Colonic mucosa (tissue), 4 donors: ENCODE results near the gene KCNIP1. TPM values are rescaled to one million over a fixed set of nuclear protein-coding genes. Genes with fewer than 3 reads are reported as not detected.

ENCODE experiments used
- DNase-seq: peaks from one replicate; pipeline ENCODE4 v3.0.0-alpha.2; 2020
- H3K27ac ChIP-seq: fragments of 200-600 bp; one replicate; pipeline ENCODE4 v1.8.0; 2021
- H3K27me3 ChIP-seq: fragments of 200-600 bp; one replicate; pipeline ENCODE4 v1.8.0; 2021
- H3K36me3 ChIP-seq: fragments of 200-600 bp; one replicate; pipeline ENCODE4 v1.8.0; 2021
- H3K4me1 ChIP-seq: fragments of 200-600 bp; one replicate; pipeline ENCODE4 v1.8.0; 2021; ENCODE audit warnings: mild to moderate bottlenecking
- H3K4me3 ChIP-seq: fragments of 200-600 bp; one replicate; pipeline ENCODE4 v1.8.0; 2021
- H3K9ac ChIP-seq, 2 donors: one replicate each; pipeline ENCODE4 v1.7.0; 2013; ENCODE audit warnings: control low read depth in 2 of 2, low read depth in 2 of 2, low read length in 2 of 2
- H3K9me3 ChIP-seq: fragments of 200-600 bp; one replicate; pipeline ENCODE4 v1.8.0; 2021
- intact Hi-C: fragments of 100-400 bp; cut with DNase I; formaldehyde crosslinking; loops from one replicate; pipeline ENCODE4 v1.14.1; 2022
- total RNA-seq, 2 donors: library from RNA; stranded (reverse); fragmentation: NEBNext Ultra II Directional in 1 of 2; extraction: Animal tissue kit (Norgen Biotek cat#: 25700) in 1 of 2; gene quantifications; one replicate each; pipeline ENCODE4 v1.2.1, GENCODE V29; 2021
- TF ChIP-seq, protein P1 (sequence below): fragments of 200-600 bp; IDR thresholded peaks from one replicate; pipeline ENCODE4 v1.8.0; 2022; ENCODE audit warnings: antibody characterized with exemption, mild to moderate bottlenecking
- donor health status: healthy.
- donor health status: DM: no; HTN: no; CAD: no.
- donor health status: DM: no; HTN: no; CAD: no.

KCNIP1 gene
- total RNA-seq, 2 donors from 2014 or later, result 0.24 to 0.25 TPM

DNA sequence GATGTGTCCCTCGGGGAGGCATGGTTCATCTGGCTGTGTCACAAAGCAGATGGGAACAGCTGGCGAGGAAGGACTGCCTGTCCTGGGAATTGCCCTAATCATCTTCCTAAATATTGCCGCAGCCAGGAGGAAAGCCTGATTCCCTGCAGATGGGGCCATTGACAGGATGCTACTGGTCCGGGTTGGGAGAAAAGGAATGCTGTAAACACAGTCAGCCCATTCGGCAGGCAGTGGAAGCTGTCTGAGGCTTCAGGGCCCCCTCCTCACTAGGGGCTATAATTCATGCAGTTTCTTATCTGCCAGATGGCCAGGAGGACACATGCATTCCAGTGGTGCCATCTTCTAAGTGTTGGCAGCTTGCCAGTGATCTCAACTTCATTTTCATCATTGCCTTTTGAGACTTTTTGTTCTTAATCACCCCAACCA, 110.3 kb downstream of the KCNIP1 start:
- DNase-seq, result no peak
- intact Hi-C loops, result no loop called here
- H3K9ac ChIP-seq, result no peak overlapping the region
- H3K27ac ChIP-seq, result no peak overlapping the region
- H3K9me3 ChIP-seq, result no peaks in the 10 kb centered on the region
- H3K36me3 ChIP-seq, result no peaks in the 10 kb centered on the region
- H3K4me1 ChIP-seq, result no peaks in the 10 kb centered on the region
- H3K4me3 ChIP-seq, result no peak overlapping the region
- H3K27me3 ChIP-seq, result no peaks in the 10 kb centered on the region
- TF ChIP-seq, protein P1, sequence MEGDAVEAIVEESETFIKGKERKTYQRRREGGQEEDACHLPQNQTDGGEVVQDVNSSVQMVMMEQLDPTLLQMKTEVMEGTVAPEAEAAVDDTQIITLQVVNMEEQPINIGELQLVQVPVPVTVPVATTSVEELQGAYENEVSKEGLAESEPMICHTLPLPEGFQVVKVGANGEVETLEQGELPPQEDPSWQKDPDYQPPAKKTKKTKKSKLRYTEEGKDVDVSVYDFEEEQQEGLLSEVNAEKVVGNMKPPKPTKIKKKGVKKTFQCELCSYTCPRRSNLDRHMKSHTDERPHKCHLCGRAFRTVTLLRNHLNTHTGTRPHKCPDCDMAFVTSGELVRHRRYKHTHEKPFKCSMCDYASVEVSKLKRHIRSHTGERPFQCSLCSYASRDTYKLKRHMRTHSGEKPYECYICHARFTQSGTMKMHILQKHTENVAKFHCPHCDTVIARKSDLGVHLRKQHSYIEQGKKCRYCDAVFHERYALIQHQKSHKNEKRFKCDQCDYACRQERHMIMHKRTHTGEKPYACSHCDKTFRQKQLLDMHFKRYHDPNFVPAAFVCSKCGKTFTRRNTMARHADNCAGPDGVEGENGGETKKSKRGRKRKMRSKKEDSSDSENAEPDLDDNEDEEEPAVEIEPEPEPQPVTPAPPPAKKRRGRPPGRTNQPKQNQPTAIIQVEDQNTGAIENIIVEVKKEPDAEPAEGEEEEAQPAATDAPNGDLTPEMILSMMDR, result no peak

DNA sequence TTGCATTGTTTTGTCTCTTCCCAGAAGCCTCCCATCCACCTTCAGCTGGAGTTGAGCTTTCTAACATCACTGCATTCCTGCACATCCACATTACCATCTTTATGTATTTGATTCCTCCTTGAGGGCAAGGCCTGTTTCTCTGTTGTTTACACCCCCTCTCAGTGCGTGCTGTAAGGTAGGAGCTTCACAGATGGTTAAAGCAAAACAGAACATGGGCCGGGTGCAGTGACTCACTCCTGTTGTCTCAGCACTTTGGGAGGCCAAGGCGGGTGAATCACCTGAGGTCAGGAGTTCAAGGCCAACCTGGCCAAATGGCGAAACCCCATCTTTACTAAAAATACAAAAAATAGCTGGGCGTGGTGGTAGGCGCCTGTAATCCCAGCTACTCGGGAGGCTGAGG, 110.9 kb downstream of the KCNIP1 start:
- Histone ChIP-seq H3K27me3 (no peaks in the 10 kb centered on the region), H3K27ac (no peak overlapping the region), H3K9me3 (no peaks in the 10 kb centered on the region), H3K4me1 (no peaks in the 10 kb centered on the region), H3K4me3 (no peak overlapping the region), H3K9ac (no peak overlapping the region), H3K36me3 (no peaks in the 10 kb centered on the region)
- intact Hi-C loops, result no loop called here
- TF ChIP-seq, protein P1, result no peak
- DNase-seq, result no peak

DNA sequence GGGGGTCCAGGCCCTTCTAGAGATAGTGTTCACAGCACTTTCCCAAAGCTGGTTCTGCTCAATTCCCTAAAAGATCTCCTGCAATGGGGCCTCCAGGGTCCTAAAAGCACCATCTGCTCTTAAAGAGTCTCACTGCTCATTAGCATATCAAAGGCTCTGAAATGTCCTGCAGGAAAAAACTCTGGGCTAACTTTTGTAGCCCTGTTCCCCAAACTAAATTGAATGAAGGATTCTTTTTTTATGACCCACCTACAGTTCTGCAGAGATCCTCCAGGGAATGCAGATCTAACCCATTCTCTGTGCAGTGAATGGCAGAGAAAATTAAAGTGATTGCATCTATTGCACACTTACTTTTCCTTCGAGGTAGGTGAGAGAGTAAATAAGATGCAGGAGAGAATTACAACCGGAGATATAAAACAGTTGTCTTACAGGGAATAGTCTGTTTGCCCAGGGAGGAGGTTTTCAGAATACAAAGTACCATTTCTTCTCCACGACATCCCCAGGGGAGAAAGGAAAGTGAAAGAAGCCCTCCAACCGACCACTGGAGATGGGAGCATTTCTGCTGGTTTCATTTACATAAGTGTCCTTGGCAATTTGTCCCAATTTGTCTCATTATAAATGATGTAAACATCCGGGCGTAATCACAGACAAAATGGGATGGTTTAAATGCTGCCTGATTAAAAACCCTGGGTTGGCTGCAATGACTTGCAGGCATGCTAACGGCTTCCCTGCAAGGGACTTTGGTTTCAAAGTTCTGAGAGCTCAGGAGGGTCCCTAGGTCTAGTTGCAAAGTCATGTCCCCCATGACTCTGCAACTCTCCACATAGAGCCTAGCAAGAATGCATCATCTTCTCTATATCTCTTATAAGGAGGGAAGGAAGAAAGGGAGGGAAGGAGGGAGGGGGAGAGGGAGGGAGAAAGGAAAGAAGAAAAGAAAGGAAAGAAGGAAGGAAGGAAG, 114.0 kb downstream of the KCNIP1 start:
- no peak for DNase-seq
- intact Hi-C loops, result no loop called here
- no peaks in the 10 kb centered on the region for H3K27me3 ChIP-seq
- H3K4me3 ChIP-seq, result no peak overlapping the region
- no peak overlapping the region for H3K9ac ChIP-seq
- H3K9me3 ChIP-seq, result no peaks in the 10 kb centered on the region
- no peak overlapping the region for H3K27ac ChIP-seq
- H3K4me1 ChIP-seq, result no peaks in the 10 kb centered on the region
- TF ChIP-seq, protein P1, result no peak
- H3K36me3 ChIP-seq, result no peaks in the 10 kb centered on the region

DNA sequence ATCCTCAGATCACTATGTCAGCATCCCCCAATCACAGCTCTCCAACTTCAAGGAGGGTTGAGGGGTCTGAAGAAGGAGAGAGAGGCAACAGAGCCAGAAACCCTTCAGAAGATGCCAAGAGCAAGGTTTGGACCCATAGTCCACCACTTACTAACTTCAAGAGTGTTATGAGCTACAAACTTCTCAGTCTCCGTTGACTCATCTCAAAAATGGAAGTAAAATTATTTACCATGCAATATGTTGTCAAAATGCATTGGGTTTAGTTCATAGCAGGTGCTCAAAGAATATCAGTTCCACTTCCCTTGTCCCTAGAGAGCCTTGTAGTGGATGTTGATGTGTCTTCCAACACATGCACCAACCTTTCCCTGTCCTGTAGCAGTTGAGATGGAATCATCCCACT, 116.0 kb downstream of the KCNIP1 start:
- Histone ChIP-seq H3K27ac (no peak overlapping the region), H3K9ac (no peak overlapping the region), H3K4me1 (no peaks in the 10 kb centered on the region), H3K27me3 (no peaks in the 10 kb centered on the region), H3K4me3 (no peak overlapping the region), H3K36me3 (no peaks in the 10 kb centered on the region), H3K9me3 (no peaks in the 10 kb centered on the region)
- no peak for DNase-seq
- TF ChIP-seq, protein P1, result no peak
- intact Hi-C loops, result no loop called here

DNA sequence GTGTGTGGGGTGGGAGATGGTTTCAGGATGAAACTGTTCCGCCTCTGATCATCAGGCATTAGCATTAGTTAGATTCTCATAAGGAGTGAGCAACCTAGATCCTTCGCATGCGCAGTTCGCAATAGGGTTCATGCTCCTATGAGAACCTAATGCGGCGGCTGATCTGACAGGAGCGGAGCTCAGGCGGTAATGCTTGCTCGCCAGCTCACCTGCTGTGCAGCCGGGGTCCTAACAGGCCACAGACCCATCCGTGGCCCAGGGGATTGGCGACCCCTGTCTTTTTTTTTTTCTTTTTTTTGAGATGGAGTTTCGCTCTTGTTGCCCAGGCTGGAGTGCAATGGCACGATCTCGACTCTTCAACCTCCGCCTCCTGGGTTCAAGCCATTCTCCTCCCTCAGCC, 119.1 kb downstream of the KCNIP1 start:
- no peaks in the 10 kb centered on the region for H3K9me3 ChIP-seq
- TF ChIP-seq, protein P1, result no peak
- intact Hi-C loops, result no loop called here
- no peak overlapping the region for H3K27ac ChIP-seq
- no peaks in the 10 kb centered on the region for H3K36me3 ChIP-seq
- no peak for DNase-seq
- H3K9ac ChIP-seq, result no peak overlapping the region
- H3K4me3 ChIP-seq, result no peak overlapping the region
- no peaks in the 10 kb centered on the region for H3K27me3 ChIP-seq
- H3K4me1 ChIP-seq, result no peaks in the 10 kb centered on the region
